ENCODE data around the gene CREB3.

The CREB3 gene

GRCh38 chr9:35737143-35737542 lies 4.7 kb downstream of the CREB3 start:
- no peak for DNase-seq
- Histone ChIP-seq H2BK5ac (ENCODE audit: low read depth, low read length, poor library complexity) (no peak overlapping the region), H3K14ac (ENCODE audit: low read length) (no peak overlapping the region), H2AFZ (ENCODE audit: insufficient read depth, low read length, poor library complexity) (no peak overlapping the region), H2BK120ac (ENCODE audit: insufficient read depth, low read length, poor library complexity) (no peak overlapping the region), H3K4ac (ENCODE audit: low read depth, low read length) (no peak overlapping the region), H3K23ac (ENCODE audit: low read length) (no peak overlapping the region), H2BK12ac (ENCODE audit: low read length) (no peak overlapping the region), H3K18ac (ENCODE audit: low read length) (no peak overlapping the region), H3K27me3 (ENCODE audit: insufficient read depth, low read length) (no peaks in the 10 kb centered on the region), H3K4me2 (ENCODE audit: low read length) (no peak overlapping the region), H3K9ac (ENCODE audit: low read length) (no peak overlapping the region), H3K9me3 (ENCODE audit: insufficient read depth, low read depth, low read length) (peaks cover 1% of the 10 kb centered on the region), H3K79me2 (ENCODE audit: control insufficient read depth, insufficient read depth, low read length, poor library complexity) (peaks cover 5% of the 10 kb centered on the region), H2AK5ac (ENCODE audit: low read length) (no peak overlapping the region), H3K36me3 (ENCODE audit: control insufficient read depth in 1 of 2, insufficient read depth in 2 of 2, low read length in 2 of 2) (peaks cover 56 to 75% of the 10 kb centered on the region in 2 experiments), H4K8ac (ENCODE audit: low read depth, low read length) (no peak overlapping the region), H3K79me1 (ENCODE audit: low read length) (peaks cover 5% of the 10 kb centered on the region), H3K4me3 (ENCODE audit: low read depth, low read length) (no peak overlapping the region), H3K27ac (ENCODE audit: low read depth, low read length) (no peak overlapping the region), H4K12ac (ENCODE audit: low read depth, low read length) (no peak overlapping the region), H4K91ac (ENCODE audit: low read depth, low read length) (no peak overlapping the region), H3K4me1 (ENCODE audit: control insufficient read depth in 1 of 2, insufficient read depth in 2 of 2, low read length in 2 of 2) (peaks cover 2 to 8% of the 10 kb centered on the region in 2 experiments)
- no CpG with 5 or more reads among the region's 7 CpGs for WGBS (ENCODE audit: extremely low coverage, insufficient coverage, insufficient read length)

DNA sequence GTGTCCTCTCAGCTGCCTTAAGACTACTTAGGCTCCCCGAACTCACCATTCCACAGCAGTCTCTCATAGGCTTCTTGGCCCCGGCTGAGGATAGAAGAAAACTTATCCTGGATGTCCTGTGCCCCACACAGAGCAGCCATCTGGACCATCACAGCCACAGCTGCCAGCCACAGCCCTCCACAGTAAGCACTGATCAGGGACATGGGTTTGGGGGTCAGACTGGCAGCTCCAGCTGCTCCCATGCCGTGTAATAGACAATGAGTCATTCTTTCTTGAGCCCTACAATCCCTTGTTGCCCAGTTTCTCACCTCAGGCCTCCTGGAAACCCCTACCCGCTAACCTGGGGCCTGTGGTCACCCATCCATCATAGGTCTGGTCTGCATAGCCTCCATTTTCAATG lies 5.7 kb downstream of the CREB3 start:
- H3K9ac ChIP-seq (ENCODE audit: low read length), result no peak overlapping the region
- no peak overlapping the region for H3K4me2 ChIP-seq (ENCODE audit: low read length)
- H2BK12ac ChIP-seq (ENCODE audit: low read length), result no peak overlapping the region
- WGBS (ENCODE audit: extremely low coverage, insufficient coverage, insufficient read length), result no CpG with 5 or more reads among the region's 4 CpGs
- H3K4me1 ChIP-seq (ENCODE audit: control insufficient read depth in 1 of 2, insufficient read depth in 2 of 2, low read length in 2 of 2), result peaks cover 1 to 5% of the 10 kb centered on the region in 2 experiments
- no peak overlapping the region for H3K4me3 ChIP-seq (ENCODE audit: low read depth, low read length)
- no peak overlapping the region for H4K8ac ChIP-seq (ENCODE audit: low read depth, low read length)
- H2AK5ac ChIP-seq (ENCODE audit: low read length), result no peak overlapping the region
- H2BK5ac ChIP-seq (ENCODE audit: low read depth, low read length, poor library complexity), result no peak overlapping the region
- H3K27ac ChIP-seq (ENCODE audit: low read depth, low read length), result no peak overlapping the region
- no peak overlapping the region for H3K18ac ChIP-seq (ENCODE audit: low read length)
- H3K23ac ChIP-seq (ENCODE audit: low read length), result no peak overlapping the region
- no peaks in the 10 kb centered on the region for H3K27me3 ChIP-seq (ENCODE audit: insufficient read depth, low read length)
- DNase-seq, result no peak
- H2AFZ ChIP-seq (ENCODE audit: insufficient read depth, low read length, poor library complexity), result no peak overlapping the region
- no peak overlapping the region for H4K91ac ChIP-seq (ENCODE audit: low read depth, low read length)
- H3K4ac ChIP-seq (ENCODE audit: low read depth, low read length), result no peak overlapping the region
- H4K12ac ChIP-seq (ENCODE audit: low read depth, low read length), result no peak overlapping the region
- no peak overlapping the region for H3K14ac ChIP-seq (ENCODE audit: low read length)
- H3K9me3 ChIP-seq (ENCODE audit: insufficient read depth, low read depth, low read length), result peaks cover 1% of the 10 kb centered on the region
- peaks cover 56 to 78% of the 10 kb centered on the region in 2 experiments for H3K36me3 ChIP-seq (ENCODE audit: control insufficient read depth in 1 of 2, insufficient read depth in 2 of 2, low read length in 2 of 2)
- no peaks in the 10 kb centered on the region for H3K79me2 ChIP-seq (ENCODE audit: control insufficient read depth, insufficient read depth, low read length, poor library complexity)
- H3K79me1 ChIP-seq (ENCODE audit: low read length), result no peaks in the 10 kb centered on the region
- H2BK120ac ChIP-seq (ENCODE audit: insufficient read depth, low read length, poor library complexity), result no peak overlapping the region

GRCh38 chr9:35738924-35739323 lies 6.5 kb downstream of the CREB3 start:
- Histone ChIP-seq H3K9ac (ENCODE audit: low read length) (no peak overlapping the region), H2BK5ac (ENCODE audit: low read depth, low read length, poor library complexity) (no peak overlapping the region), H2AK5ac (ENCODE audit: low read length) (no peak overlapping the region), H4K12ac (ENCODE audit: low read depth, low read length) (no peak overlapping the region), H4K8ac (ENCODE audit: low read depth, low read length) (no peak overlapping the region), H3K4me1 (ENCODE audit: control insufficient read depth in 1 of 2, insufficient read depth in 2 of 2, low read length in 2 of 2) (peaks cover 4 to 10% of the 10 kb centered on the region in 2 experiments), H3K14ac (ENCODE audit: low read length) (no peak overlapping the region), H3K36me3 (ENCODE audit: control insufficient read depth in 1 of 2, insufficient read depth in 2 of 2, low read length in 2 of 2) (peaks cover 56 to 84% of the 10 kb centered on the region in 2 experiments), H3K4me3 (ENCODE audit: low read depth, low read length) (no peak overlapping the region), H3K18ac (ENCODE audit: low read length) (no peak overlapping the region), H3K79me2 (ENCODE audit: control insufficient read depth, insufficient read depth, low read length, poor library complexity) (no peaks in the 10 kb centered on the region), H3K27ac (ENCODE audit: low read depth, low read length) (no peak overlapping the region), H3K9me3 (ENCODE audit: insufficient read depth, low read depth, low read length) (peaks cover 1% of the 10 kb centered on the region), H3K4me2 (ENCODE audit: low read length) (no peak overlapping the region), H2BK120ac (ENCODE audit: insufficient read depth, low read length, poor library complexity) (no peak overlapping the region), H3K27me3 (ENCODE audit: insufficient read depth, low read length) (no peaks in the 10 kb centered on the region), H2BK12ac (ENCODE audit: low read length) (no peak overlapping the region), H3K23ac (ENCODE audit: low read length) (no peak overlapping the region), H4K91ac (ENCODE audit: low read depth, low read length) (no peak overlapping the region), H3K79me1 (ENCODE audit: low read length) (no peaks in the 10 kb centered on the region), H2AFZ (ENCODE audit: insufficient read depth, low read length, poor library complexity) (no peak overlapping the region), H3K4ac (ENCODE audit: low read depth, low read length) (no peak overlapping the region)
- no CpG with 5 or more reads among the region's 7 CpGs for WGBS (ENCODE audit: extremely low coverage, insufficient coverage, insufficient read length)
- DNase-seq, result no peak

DNA sequence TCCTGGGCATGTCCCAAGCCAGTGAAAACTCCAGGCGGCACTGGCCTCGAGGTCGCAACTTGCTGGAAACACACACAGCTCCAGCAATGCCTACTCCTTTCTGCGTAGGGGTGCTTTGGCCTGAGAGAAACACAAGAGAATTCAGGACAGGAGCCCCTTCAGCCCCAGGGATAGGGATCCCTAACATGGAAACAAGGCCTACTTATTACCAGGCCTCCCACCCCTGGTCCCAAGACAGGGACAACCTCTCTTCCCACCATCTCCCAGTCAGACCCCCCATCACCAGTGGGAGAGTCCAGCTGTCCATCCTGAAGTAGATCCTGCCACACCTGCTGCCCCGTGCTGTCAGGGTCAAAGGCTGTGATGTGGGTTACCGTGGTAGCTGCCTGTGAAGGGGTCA lies 7.8 kb downstream of the CREB3 start:
- Histone ChIP-seq H3K4me3 (ENCODE audit: low read depth, low read length) (no peak overlapping the region), H3K4me2 (ENCODE audit: low read length) (no peak overlapping the region), H4K8ac (ENCODE audit: low read depth, low read length) (no peak overlapping the region), H2AFZ (ENCODE audit: insufficient read depth, low read length, poor library complexity) (no peak overlapping the region), H3K79me2 (ENCODE audit: control insufficient read depth, insufficient read depth, low read length, poor library complexity) (no peaks in the 10 kb centered on the region), H3K4me1 (ENCODE audit: control insufficient read depth in 1 of 2, insufficient read depth in 2 of 2, low read length in 2 of 2) (peaks cover 13 to 19% of the 10 kb centered on the region in 2 experiments), H2BK12ac (ENCODE audit: low read length) (no peak overlapping the region), H4K91ac (ENCODE audit: low read depth, low read length) (no peak overlapping the region), H3K4ac (ENCODE audit: low read depth, low read length) (no peak overlapping the region), H3K23ac (ENCODE audit: low read length) (no peak overlapping the region), H3K79me1 (ENCODE audit: low read length) (no peaks in the 10 kb centered on the region), H2AK5ac (ENCODE audit: low read length) (no peak overlapping the region), H3K9me3 (ENCODE audit: insufficient read depth, low read depth, low read length) (peaks cover 1% of the 10 kb centered on the region), H4K12ac (ENCODE audit: low read depth, low read length) (no peak overlapping the region), H3K14ac (ENCODE audit: low read length) (no peak overlapping the region), H2BK5ac (ENCODE audit: low read depth, low read length, poor library complexity) (no peak overlapping the region), H3K27ac (ENCODE audit: low read depth, low read length) (no peak overlapping the region), H3K9ac (ENCODE audit: low read length) (no peak overlapping the region), H3K27me3 (ENCODE audit: insufficient read depth, low read length) (no peaks in the 10 kb centered on the region), H2BK120ac (ENCODE audit: insufficient read depth, low read length, poor library complexity) (no peak overlapping the region), H3K18ac (ENCODE audit: low read length) (no peak overlapping the region), H3K36me3 (ENCODE audit: control insufficient read depth in 1 of 2, insufficient read depth in 2 of 2, low read length in 2 of 2) (peaks cover 58 to 84% of the 10 kb centered on the region in 2 experiments)
- DNase-seq, result no peak
- WGBS (ENCODE audit: extremely low coverage, insufficient coverage, insufficient read length), result no CpG with 5 or more reads among the region's 6 CpGs

Data from trophoblast cell (in vitro differentiated cells and primary cell).